ENCODE data around the gene MAP2K3.

The MAP2K3 gene

DNA sequence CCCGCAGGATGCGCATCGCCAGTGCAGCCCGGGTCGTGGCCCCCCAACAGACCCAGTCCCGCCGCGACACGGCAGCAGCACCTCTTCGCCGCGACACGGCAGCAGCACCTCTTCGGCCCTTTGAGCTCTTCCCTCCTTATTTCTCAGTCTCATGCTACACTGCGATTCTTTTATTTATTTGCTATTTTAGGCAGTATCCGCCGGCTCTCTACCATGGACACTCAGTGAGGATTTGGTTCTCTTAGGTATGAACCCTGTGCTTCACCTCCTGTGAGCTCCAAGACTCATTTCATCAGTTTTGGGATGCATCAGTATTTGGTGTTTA is 8.3 kb upstream of the MAP2K3 start:
- H3K27ac ChIP-seq, result peak overlapping the region in 7 of 11 experiments; percentile 20 to 72 (median 70); a peak in 9 of 22 replicates
- H3K4me1 ChIP-seq, result peaks cover 35 to 89% (median 79%) of the 10 kb centered on the region in 10 experiments
- H3K9ac ChIP-seq, result peak overlapping the region in 9 of 11 experiments; percentile 60 to 83 (median 80); a peak in 13 of 22 replicates
- peak overlapping the region; percentile 62 to 80 (median 69) for H3K4me3 ChIP-seq
- H4K20me1 ChIP-seq, result no peaks in the 10 kb centered on the region; a peak in 1 of 22 replicates
- no peak for TF ChIP-seq Cebpa-rat (IDR thresholded peaks at IDR 0.05)
- peak overlapping the region; percentile 86 to 100 (median 96) for H3K4me2 ChIP-seq
- H3K36me3 ChIP-seq, result no peaks in the 10 kb centered on the region
- no peaks in the 10 kb centered on the region for H3K9me3 ChIP-seq (replicated peaks in 1 of 11)
- peaks cover 0 to 4% (median 0%) of the 10 kb centered on the region in 11 experiments; a peak in 1 of 22 replicates for H3K27me3 ChIP-seq

GRCh38 chr17:21277332-21277731 is 7.2 kb upstream of the MAP2K3 start:
- peak overlapping the region in 1 of 11 experiments; percentile 1; a peak in 1 of 22 replicates for H3K9ac ChIP-seq
- no peak for TF ChIP-seq Cebpa-rat (IDR thresholded peaks at IDR 0.05)
- peak overlapping the region in 9 of 11 experiments; percentile 18 to 97 (median 71); a peak in 13 of 22 replicates for H3K4me2 ChIP-seq
- no peaks in the 10 kb centered on the region; a peak in 1 of 22 replicates for H4K20me1 ChIP-seq
- no peaks in the 10 kb centered on the region for H3K36me3 ChIP-seq
- peaks cover 0 to 4% (median 0%) of the 10 kb centered on the region in 11 experiments; a peak in 2 of 22 replicates for H3K27me3 ChIP-seq
- H3K4me1 ChIP-seq, result peaks cover 46 to 98% (median 82%) of the 10 kb centered on the region in 10 experiments
- no peak overlapping the region for H3K4me3 ChIP-seq
- H3K27ac ChIP-seq, result peak overlapping the region in 4 of 11 experiments; percentile 8 to 60 (median 48); a peak in 3 of 22 replicates
- H3K9me3 ChIP-seq (replicated peaks in 1 of 11), result no peaks in the 10 kb centered on the region

- H3K9ac ChIP-seq, result peak overlapping the region in 7 of 11 experiments; percentile 5 to 49 (median 20); a peak in 9 of 22 replicates
- no peak overlapping the region for H3K4me3 ChIP-seq
- peak overlapping the region; percentile 47 to 97 (median 70) for H3K4me2 ChIP-seq
- peak overlapping the region in 8 of 11 experiments; percentile 39 to 66 (median 54); a peak in 13 of 22 replicates for H3K27ac ChIP-seq
- peaks cover 7 to 15% (median 11%) of the 10 kb centered on the region in 11 experiments; a peak in 20 of 22 replicates for H3K27me3 ChIP-seq
- no peaks in the 10 kb centered on the region for H3K36me3 ChIP-seq
- peaks cover 56 to 97% (median 78%) of the 10 kb centered on the region in 10 experiments for H3K4me1 ChIP-seq
- H4K20me1 ChIP-seq, result peaks cover 0 to 5% (median 0%) of the 10 kb centered on the region in 11 experiments; a peak in 5 of 22 replicates
- no peaks in the 10 kb centered on the region for H3K9me3 ChIP-seq (replicated peaks in 1 of 11)
- TF ChIP-seq Cebpa-rat (IDR thresholded peaks at IDR 0.05), result peak in 3 of 11 experiments; percentile 51 to 87 (median 67); a peak in 9 of 22 replicates
Observed at GRCh38 chr17:21278450-21279197, 5.9 kb upstream of the MAP2K3 start.

DNA sequence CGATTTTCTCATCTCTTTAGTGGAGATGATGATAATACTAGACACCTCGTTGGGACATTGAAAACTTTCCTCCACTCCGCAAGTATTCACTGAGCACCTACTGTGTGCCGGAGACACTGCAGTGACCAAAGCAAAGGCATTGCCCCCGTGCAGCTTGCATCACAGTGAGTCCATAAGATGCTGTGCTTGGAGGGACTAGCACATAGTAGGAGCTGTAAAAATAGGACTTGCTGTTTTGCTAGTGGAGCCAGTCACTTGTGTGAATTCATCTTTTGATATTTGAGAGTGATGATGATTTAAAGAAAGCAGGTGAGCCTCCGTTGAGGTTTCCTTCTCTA is 5.3 kb upstream of the MAP2K3 start:
- Histone ChIP-seq H4K20me1 (peaks cover 0 to 10% (median 0%) of the 10 kb centered on the region in 11 experiments; a peak in 5 of 22 replicates), H3K4me2 (peak overlapping the region; percentile 47 to 97 (median 70)), H3K9me3 (replicated peaks in 1 of 11) (no peaks in the 10 kb centered on the region), H3K9ac (peak overlapping the region in 6 of 11 experiments; percentile 8 to 61 (median 30); a peak in 9 of 22 replicates), H3K4me1 (peaks cover 61 to 99% (median 79%) of the 10 kb centered on the region in 10 experiments), H3K27me3 (peaks cover 9 to 19% (median 15%) of the 10 kb centered on the region in 11 experiments; a peak in 20 of 22 replicates), H3K4me3 (no peak overlapping the region), H3K27ac (peak overlapping the region in 8 of 11 experiments; percentile 15 to 60 (median 44); a peak in 12 of 22 replicates), H3K36me3 (no peaks in the 10 kb centered on the region)
- no peak for TF ChIP-seq Cebpa-rat (IDR thresholded peaks at IDR 0.05)

GRCh38 chr17:21279582-21279981 is 4.9 kb upstream of the MAP2K3 start:
- Histone ChIP-seq H3K4me3 (no peak overlapping the region), H3K27ac (peak overlapping the region in 8 of 11 experiments; percentile 15 to 60 (median 44); a peak in 13 of 22 replicates)

GRCh38 chr17:21280081-21280518 is 4.4 kb upstream of the MAP2K3 start:
- H3K4me2 ChIP-seq, result peak overlapping the region in 9 of 11 experiments; percentile 20 to 97 (median 71); a peak in 15 of 22 replicates
- peaks cover 57 to 90% (median 70%) of the 10 kb centered on the region in 10 experiments for H3K4me1 ChIP-seq
- H3K27ac ChIP-seq, result peak overlapping the region in 6 of 11 experiments; percentile 39 to 60 (median 49); a peak in 7 of 22 replicates
- H3K36me3 ChIP-seq, result no peaks in the 10 kb centered on the region
- H4K20me1 ChIP-seq, result peaks cover under 1 to 16% (median 5%) of the 10 kb centered on the region in 11 experiments; a peak in 19 of 22 replicates
- H3K9ac ChIP-seq, result peak overlapping the region in 6 of 11 experiments; percentile 8 to 61 (median 17); a peak in 7 of 22 replicates
- H3K27me3 ChIP-seq, result peaks cover 9 to 19% (median 15%) of the 10 kb centered on the region in 11 experiments; a peak in 20 of 22 replicates
- H3K4me3 ChIP-seq, result no peak overlapping the region
- no peaks in the 10 kb centered on the region for H3K9me3 ChIP-seq (replicated peaks in 1 of 11)
- no peak for TF ChIP-seq Cebpa-rat (IDR thresholded peaks at IDR 0.05)

More at GRCh38 chr17:21279582-21279981, 4.9 kb upstream of the MAP2K3 start:
- Histone ChIP-seq H3K4me1 (peaks cover 61 to 95% (median 75%) of the 10 kb centered on the region in 10 experiments), H3K4me2 (peak overlapping the region in 9 of 11 experiments; percentile 47 to 97 (median 71); a peak in 17 of 22 replicates), H3K9me3 (replicated peaks in 1 of 11) (no peaks in the 10 kb centered on the region), H3K27me3 (peaks cover 9 to 19% (median 15%) of the 10 kb centered on the region in 11 experiments; a peak in 20 of 22 replicates), H3K36me3 (no peaks in the 10 kb centered on the region), H3K9ac (peak overlapping the region in 7 of 11 experiments; percentile 8 to 61 (median 17); a peak in 8 of 22 replicates), H4K20me1 (peaks cover 0 to 11% (median under 1%) of the 10 kb centered on the region in 11 experiments; a peak in 13 of 22 replicates)
- TF ChIP-seq Cebpa-rat (IDR thresholded peaks at IDR 0.05), result no peak

DNA sequence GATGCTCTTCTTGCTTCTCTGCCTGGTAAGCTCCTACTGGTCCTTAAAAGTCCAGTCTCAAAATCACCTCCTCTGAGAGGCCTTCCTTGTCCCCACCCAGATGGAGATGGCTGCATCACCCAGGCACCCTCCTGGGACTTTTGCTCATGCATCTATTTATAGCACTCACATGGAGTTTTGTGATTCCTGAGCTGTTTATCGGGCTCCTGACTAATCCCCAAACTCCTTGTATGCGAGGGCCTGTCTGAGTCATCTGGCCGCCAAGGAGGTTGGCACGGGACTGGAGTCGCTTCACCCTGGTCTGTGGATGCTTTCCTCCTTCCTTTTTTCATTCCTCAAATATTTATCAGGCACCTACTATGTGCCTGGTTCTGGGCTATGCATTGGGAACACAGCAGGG is 2.3 kb upstream of the MAP2K3 start:
- H3K36me3 ChIP-seq, result no peaks in the 10 kb centered on the region; a peak in 1 of 22 replicates
- H3K4me1 ChIP-seq, result peaks cover 50 to 81% (median 65%) of the 10 kb centered on the region in 10 experiments
- H3K9me3 ChIP-seq (replicated peaks in 1 of 11), result no peaks in the 10 kb centered on the region
- peak overlapping the region in 10 of 11 experiments; percentile 4 to 100 (median 29); a peak in 14 of 22 replicates for H3K4me2 ChIP-seq
- TF ChIP-seq Cebpa-rat (IDR thresholded peaks at IDR 0.05), result no peak
- H3K27me3 ChIP-seq, result peaks cover 9 to 19% (median 15%) of the 10 kb centered on the region in 11 experiments; a peak in 20 of 22 replicates
- peaks cover 19 to 38% (median 26%) of the 10 kb centered on the region in 11 experiments; a peak in 20 of 22 replicates for H4K20me1 ChIP-seq
- H3K4me3 ChIP-seq, result no peak overlapping the region
- H3K27ac ChIP-seq, result no peak overlapping the region
- H3K9ac ChIP-seq, result peak overlapping the region in 1 of 11 experiments; percentile 21; a peak in 1 of 22 replicates

DNA sequence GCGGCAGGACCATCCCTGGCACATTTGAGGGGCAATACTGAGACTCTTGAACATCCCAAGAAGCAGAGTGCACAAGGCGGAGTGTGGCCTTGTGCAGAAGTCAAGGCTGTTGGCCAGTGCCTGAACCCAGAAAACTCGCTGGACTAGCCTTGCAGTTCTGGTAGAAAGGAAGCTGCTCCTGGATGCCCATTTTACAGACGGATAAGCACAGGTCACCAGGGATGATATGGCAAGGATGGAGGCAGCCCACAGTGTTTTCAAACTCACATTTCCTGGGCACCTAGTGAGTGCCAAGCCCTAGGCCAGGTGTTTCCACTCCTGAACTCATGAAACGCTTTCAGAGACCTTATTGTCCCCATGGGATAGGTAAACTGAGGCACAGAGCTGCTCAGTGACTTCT is 1.7 kb upstream of the MAP2K3 start:
- peaks cover 48 to 79% (median 66%) of the 10 kb centered on the region in 10 experiments for H3K4me1 ChIP-seq
- no peaks in the 10 kb centered on the region; a peak in 1 of 22 replicates for H3K36me3 ChIP-seq
- peaks cover 20 to 42% (median 31%) of the 10 kb centered on the region in 11 experiments; a peak in 20 of 22 replicates for H4K20me1 ChIP-seq
- TF ChIP-seq Cebpa-rat (IDR thresholded peaks at IDR 0.05), result no peak
- peak overlapping the region; percentile 15 to 100 (median 78); a peak in 12 of 22 replicates for H3K4me2 ChIP-seq
- no peak overlapping the region for H3K4me3 ChIP-seq
- peaks cover 9 to 19% (median 15%) of the 10 kb centered on the region in 11 experiments; a peak in 20 of 22 replicates for H3K27me3 ChIP-seq
- no peak overlapping the region for H3K27ac ChIP-seq
- no peaks in the 10 kb centered on the region for H3K9me3 ChIP-seq (replicated peaks in 1 of 11)
- peak overlapping the region in 1 of 11 experiments; percentile 21; a peak in 1 of 22 replicates for H3K9ac ChIP-seq
